Endothelial cell of umbilical vein (primary cell): ENCODE results near the gene CEP68. TPM values are rescaled to one million over a fixed set of nuclear protein-coding genes. Genes with fewer than 3 reads are reported as not detected.

Experiments used
- BruUV-seq: library from RNA; stranded (reverse); fragments of 400-500 nt; replicated peaks from 2 replicates; lab custom pipeline; 2021; lab: Mats Ljungman, UMichigan
- CTCF ChIA-PET: fragments of 300-600, 350-600 bp; sonication (Branson Sonifier 250); formaldehyde crosslinking; loops from one replicate; lab custom pipeline; 2021; ENCODE audit warnings: antibody characterized with exemption, inconsistent platforms; lab: Charles Lee
- POLR2A ChIA-PET: fragments of 300-600, 350-600 bp; sonication (Branson Sonifier 250); formaldehyde crosslinking; loops from one replicate; lab custom pipeline; 2021; ENCODE audit warnings: antibody characterized with exemption, inconsistent platforms; lab: Charles Lee
- DNase-seq: peaks from one replicate; pipeline ENCODE4 v3.0.0-alpha.2; 2011; ENCODE audit warnings: low read depth, low spot score
- FAIRE-seq: peaks from 2 replicates; lab custom pipeline; 2011; peaks lifted over from hg19 to GRCh38; lab: Jason Lieb, UNC
- H2AFZ ChIP-seq: 2 replicates; pipeline ENCODE4 v1.6.0; 2012; ENCODE audit warnings: low read depth, low read length, control low read depth, inconsistent platforms
- H3K27ac ChIP-seq: 2 replicates; pipeline ENCODE4 v1.5.1; 2011; ENCODE audit warnings: low read depth, mild to moderate bottlenecking, control low read depth, low read length, moderate library complexity; ENCODE audit not compliant: insufficient read depth
- H3K27me3 ChIP-seq, 2 experiments: 2 replicates each; pipeline versions ENCODE4 v1.6.0 to v1.6.1; 2011; ENCODE audit warnings: low read length in 2 of 2, mixed read lengths in 1 of 2; ENCODE audit not compliant: control insufficient read depth in 2 of 2, insufficient read depth in 2 of 2
- H3K36me3 ChIP-seq, 2 experiments: 2 replicates in 1 of 2; 3 replicates in 1 of 2; pipeline ENCODE4 v1.5.1; 2011; ENCODE audit warnings: low read length in 2 of 2, mild to moderate bottlenecking in 1 of 2, moderate library complexity in 1 of 2; ENCODE audit not compliant: control insufficient read depth in 2 of 2, insufficient read depth in 2 of 2; ENCODE audit errors: extremely low read depth in 1 of 2
- H3K4me1 ChIP-seq: 3 replicates; pipeline ENCODE4 v1.5.1; 2011; ENCODE audit warnings: mild to moderate bottlenecking, low read length; ENCODE audit not compliant: control insufficient read depth, insufficient read depth; ENCODE audit errors: extremely low read depth
- H3K4me2 ChIP-seq: 2 replicates; pipeline ENCODE4 v1.6.1; 2011; ENCODE audit warnings: low read length, control low read depth, mixed read lengths; ENCODE audit not compliant: insufficient read depth
- H3K4me3 ChIP-seq, 3 experiments: fragments of 200-600 bp in 1 of 3; sonication (generic), shearing (Covaris generic) in 1 of 3; replicated peaks in 1 of 3; 2 replicates each; pipeline ENCODE4 v1.5.1; 2011 to 2016; ENCODE audit warnings: control low read depth in 3 of 3, low read length in 3 of 3, mild to moderate bottlenecking in 2 of 3, inconsistent platforms in 1 of 3, low read depth in 1 of 3, moderate library complexity in 1 of 3; ENCODE audit not compliant: insufficient read depth in 1 of 3
- H3K79me2 ChIP-seq: 2 replicates; pipeline ENCODE4 v1.6.0; 2012; ENCODE audit warnings: low read length, inconsistent platforms; ENCODE audit not compliant: control insufficient read depth, insufficient read depth
- H3K9ac ChIP-seq: replicated peaks from 2 replicates; pipeline ENCODE3; 2011; ENCODE audit warnings: low read length, control low read depth; ENCODE audit not compliant: insufficient read depth; ENCODE audit errors: extremely low read depth
- H3K9me1 ChIP-seq: replicated peaks from 3 replicates; pipeline ENCODE4 v1.6.0; 2011; ENCODE audit warnings: mild to moderate bottlenecking, low read length; ENCODE audit not compliant: control insufficient read depth, insufficient read depth; ENCODE audit errors: extremely low read depth
- H3K9me3 ChIP-seq: replicated peaks from 2 replicates; pipeline ENCODE4 v1.5.1; 2012; ENCODE audit warnings: low read length, inconsistent platforms; ENCODE audit not compliant: control insufficient read depth, insufficient read depth
- H4K20me1 ChIP-seq: replicated peaks from 2 replicates; pipeline ENCODE3; 2011; ENCODE audit warnings: mild to moderate bottlenecking, low read length; ENCODE audit not compliant: control insufficient read depth, insufficient read depth; ENCODE audit errors: extremely low read depth
- EZH2 ChIP-seq: IDR thresholded peaks from 2 replicates; pipeline ENCODE4 v1.6.1; 2012; ENCODE audit warnings: borderline replicate concordance, low read depth, mild to moderate bottlenecking, moderate library complexity, low read length, inconsistent platforms; ENCODE audit not compliant: severe bottlenecking
- FOS ChIP-seq: IDR thresholded peaks from 2 replicates; pipeline ENCODE4 v1.6.1; 2011; ENCODE audit warnings: mild to moderate bottlenecking, low read length, moderate library complexity, borderline replicate concordance; ENCODE audit not compliant: insufficient read depth
- GATA2 ChIP-seq: IDR thresholded peaks from 2 replicates; pipeline ENCODE4 v1.7.0; 2011; ENCODE audit warnings: low read depth, mild to moderate bottlenecking, moderate library complexity, mixed read lengths, low read length; ENCODE audit not compliant: insufficient read length, insufficient read depth
- JUN ChIP-seq: IDR thresholded peaks from 2 replicates; pipeline ENCODE4 v1.6.1; 2011; ENCODE audit warnings: borderline replicate concordance, low read depth; ENCODE audit not compliant: insufficient read length, insufficient read depth
- MYC ChIP-seq: IDR thresholded peaks from one replicate; pipeline ENCODE4 v1.6.1; 2011; ENCODE audit warnings: mild to moderate bottlenecking, low read depth, low read length
- POLR2A ChIP-seq: IDR thresholded peaks from 2 replicates; pipeline ENCODE4 v1.6.1; 2012; ENCODE audit warnings: low read depth, mild to moderate bottlenecking, control low read depth, low read length
- POLR2AphosphoS5 ChIP-seq: IDR thresholded peaks from 2 replicates; pipeline ENCODE4 v1.6.1; 2012; ENCODE audit warnings: low read depth, mild to moderate bottlenecking, control low read depth, low read length, moderate library complexity; ENCODE audit not compliant: insufficient read depth
- dilution Hi-C: fragments of 300-500 bp; cut with MboI; formaldehyde crosslinking; loops from one replicate; pipeline ENCODE4 v1.15.0; 2019; ENCODE audit warnings: low sequenced_read_pairs; ENCODE audit not compliant: extremely low pct_ligation_motif_present
- intact Hi-C: fragments of 100-400 bp; cut with micrococcal nuclease; formaldehyde crosslinking; loops from one replicate; pipeline ENCODE4 v1.10.0; 2022
- polyA plus RNA-seq, 4 experiments: library from polyadenylated mRNA; depleted of rRNA in 3 of 4; stranded (reverse) in 3 of 4; unstranded in 1 of 4; fragments of >200 nt; gene quantifications; 2 replicates each; pipeline versions ENCODE4 v1.2.1 to v1.2.3, GENCODE V29; 2011 to 2012; ENCODE audit warnings: missing spikeins in 1 of 4
- total RNA-seq: library from RNA; stranded (reverse); gene quantifications from 2 replicates; pipeline ENCODE4 v1.2.3, GENCODE V29; 2021
- TF ChIP-seq, protein P1 (sequence below): IDR thresholded peaks from 2 replicates; pipeline ENCODE4 v1.6.1; 2011; ENCODE audit not compliant: insufficient read depth, insufficient read length
- TF ChIP-seq, protein P2 (sequence below), 2 donors: IDR thresholded peaks; 1 replicate in 1 of 2; 2 replicates in 1 of 2; pipeline ENCODE4 v1.5.1; 2011; ENCODE audit warnings: low read length in 2 of 2, mild to moderate bottlenecking in 2 of 2, moderate library complexity in 2 of 2, control low read depth in 1 of 2, inconsistent platforms in 1 of 2, low read depth in 1 of 2; ENCODE audit not compliant: insufficient read depth in 1 of 2; ENCODE audit errors: extremely low read depth in 1 of 2

The CEP68 gene
- total and polyA plus RNA-seq, 2 donors (not counting 3 experiments of a cell fraction or from before 2014, with no cell fraction given), result 21.4 to 22.0 TPM

DNA sequence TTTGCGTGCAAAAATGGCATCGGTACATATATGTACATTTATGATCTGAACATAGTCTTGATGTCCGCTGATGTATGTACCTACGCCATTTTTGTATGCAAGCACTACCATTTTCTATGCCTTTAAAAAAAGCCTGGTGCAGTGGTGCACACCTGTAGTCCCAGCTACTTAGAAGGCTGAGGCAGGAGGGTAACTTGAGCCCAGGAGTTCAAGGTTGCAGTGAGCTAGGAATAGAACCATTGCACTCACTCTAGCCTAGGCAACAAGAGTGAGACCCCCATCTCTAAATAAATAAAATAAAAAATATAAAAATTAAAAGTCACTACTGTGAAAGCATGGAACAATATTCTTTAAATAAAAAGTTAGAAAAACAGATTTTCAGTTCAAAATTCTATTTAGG is 57.0 kb downstream of the CEP68 start:
- POLR2A ChIA-PET, result no interaction called here

More for the DNA sequence above, 57.0 kb downstream of the CEP68 start:
- Histone ChIP-seq H3K36me3 (no peaks in the 10 kb centered on the region), H4K20me1 (peaks cover 41% of the 10 kb centered on the region), H3K9ac (no peak overlapping the region), H3K79me2 (peaks cover 98% of the 10 kb centered on the region), H2AFZ (no peak overlapping the region), H3K4me1 (no peaks in the 10 kb centered on the region), H3K27me3 (no peaks in the 10 kb centered on the region), H3K4me2 (no peak overlapping the region), H3K27ac (no peak overlapping the region), H3K4me3 (no peak overlapping the region), H3K9me3 (no peaks in the 10 kb centered on the region), H3K9me1 (peaks cover 5% of the 10 kb centered on the region)
- BruUV-seq, result no TSS peak
- FAIRE-seq (no peak), DNase-seq (no peak)
- CTCF ChIA-PET, result interaction anchor here (1.3 to 1.7 kb wide), 4 partner anchors 10 to 17 kb away, joined by 3 to 5 read pairs (median 4); partner anchors contain the start of gene RAB1A
- dilution Hi-C loops, result no loop called here
- TF ChIP-seq POLR2A (no peak), POLR2AphosphoS5 (no peak), GATA2 (no peak), FOS (no peak), MYC (no peak), EZH2 (no peak), JUN (no peak)
- TF ChIP-seq, protein P1, sequence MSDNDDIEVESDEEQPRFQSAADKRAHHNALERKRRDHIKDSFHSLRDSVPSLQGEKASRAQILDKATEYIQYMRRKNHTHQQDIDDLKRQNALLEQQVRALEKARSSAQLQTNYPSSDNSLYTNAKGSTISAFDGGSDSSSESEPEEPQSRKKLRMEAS, result no peak
- TF ChIP-seq, protein P2, sequence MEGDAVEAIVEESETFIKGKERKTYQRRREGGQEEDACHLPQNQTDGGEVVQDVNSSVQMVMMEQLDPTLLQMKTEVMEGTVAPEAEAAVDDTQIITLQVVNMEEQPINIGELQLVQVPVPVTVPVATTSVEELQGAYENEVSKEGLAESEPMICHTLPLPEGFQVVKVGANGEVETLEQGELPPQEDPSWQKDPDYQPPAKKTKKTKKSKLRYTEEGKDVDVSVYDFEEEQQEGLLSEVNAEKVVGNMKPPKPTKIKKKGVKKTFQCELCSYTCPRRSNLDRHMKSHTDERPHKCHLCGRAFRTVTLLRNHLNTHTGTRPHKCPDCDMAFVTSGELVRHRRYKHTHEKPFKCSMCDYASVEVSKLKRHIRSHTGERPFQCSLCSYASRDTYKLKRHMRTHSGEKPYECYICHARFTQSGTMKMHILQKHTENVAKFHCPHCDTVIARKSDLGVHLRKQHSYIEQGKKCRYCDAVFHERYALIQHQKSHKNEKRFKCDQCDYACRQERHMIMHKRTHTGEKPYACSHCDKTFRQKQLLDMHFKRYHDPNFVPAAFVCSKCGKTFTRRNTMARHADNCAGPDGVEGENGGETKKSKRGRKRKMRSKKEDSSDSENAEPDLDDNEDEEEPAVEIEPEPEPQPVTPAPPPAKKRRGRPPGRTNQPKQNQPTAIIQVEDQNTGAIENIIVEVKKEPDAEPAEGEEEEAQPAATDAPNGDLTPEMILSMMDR (IDR thresholded peaks at IDR 0.05; ENCODE audit: extremely low read depth in 1 of 2, insufficient read depth in 1 of 2, low read depth in 1 of 2, low read length in 2 of 2), result no peak
- intact Hi-C loops, result no loop called here
